H9 (cell line): Measurements from ENCODE around the gene SLC25A25. TPM values are rescaled to one million over a fixed set of nuclear protein-coding genes. Genes with fewer than 3 reads are reported as not detected.

Source experiments
- DNase-seq: peaks from one replicate; pipeline ENCODE4 v3.0.0-alpha.2; 2017
- H2AFZ ChIP-seq: one replicate; pipeline ENCODE4 v1.6.1; 2013; ENCODE audit warnings: mild to moderate bottlenecking, low read length, control low read depth, moderate library complexity
- H2AK5ac ChIP-seq: 2 replicates; pipeline ENCODE4 v1.6.1; 2013; ENCODE audit warnings: low read length, control low read depth, mixed read lengths; ENCODE audit not compliant: insufficient read length
- H2BK120ac ChIP-seq: one replicate; pipeline ENCODE4 v1.6.1; 2013; ENCODE audit warnings: low read depth, mild to moderate bottlenecking, low read length, control low read depth, inconsistent platforms; ENCODE audit not compliant: poor library complexity, severe bottlenecking
- H2BK12ac ChIP-seq: 2 replicates; pipeline ENCODE4 v1.6.1; 2013; ENCODE audit warnings: low read length, control low read depth, mixed read lengths, low read depth; ENCODE audit not compliant: insufficient read length
- H2BK15ac ChIP-seq: 2 replicates; pipeline ENCODE4 v1.6.1; 2013; ENCODE audit warnings: low read depth, low read length, control low read depth
- H2BK20ac ChIP-seq: one replicate; pipeline ENCODE4 v1.6.1; 2013; ENCODE audit warnings: low read depth, mild to moderate bottlenecking, low read length, control low read depth, inconsistent platforms; ENCODE audit not compliant: poor library complexity, severe bottlenecking
- H2BK5ac ChIP-seq: 2 replicates; pipeline ENCODE4 v1.6.1; 2013; ENCODE audit warnings: low read length, control low read depth, mixed read lengths; ENCODE audit not compliant: insufficient read length
- H3K14ac ChIP-seq: 2 replicates; pipeline ENCODE4 v1.6.1; 2013; ENCODE audit warnings: low read length, control low read depth; ENCODE audit not compliant: insufficient read depth
- H3K18ac ChIP-seq: 2 replicates; pipeline ENCODE4 v1.6.1; 2013; ENCODE audit warnings: low read depth, mild to moderate bottlenecking, mixed read lengths, low read length, control low read depth; ENCODE audit not compliant: insufficient read length
- H3K23ac ChIP-seq: 2 replicates; pipeline ENCODE4 v1.6.1; 2013; ENCODE audit warnings: low read length, control low read depth, mixed read lengths, low read depth; ENCODE audit not compliant: insufficient read length
- H3K23me2 ChIP-seq: 2 replicates; pipeline ENCODE4 v1.6.1; 2013; ENCODE audit warnings: low read depth, mild to moderate bottlenecking, mixed read lengths, low read length, control low read depth; ENCODE audit not compliant: insufficient read length, poor library complexity, severe bottlenecking
- H3K27ac ChIP-seq: 2 replicates; pipeline ENCODE4 v1.5.1; 2013; ENCODE audit warnings: low read length, control low read depth, mixed read lengths, low read depth; ENCODE audit not compliant: insufficient read length
- H3K27me3 ChIP-seq: 2 replicates; pipeline ENCODE4 v1.6.1; 2013; ENCODE audit warnings: low read length, control low read depth, inconsistent platforms; ENCODE audit not compliant: insufficient read depth
- H3K4ac ChIP-seq: 2 replicates; pipeline ENCODE4 v1.6.1; 2013; ENCODE audit warnings: low read depth, mild to moderate bottlenecking, control low read depth, inconsistent platforms, low read length, moderate library complexity
- H3K4me1 ChIP-seq: 2 replicates; pipeline ENCODE4 v1.6.1; 2013; ENCODE audit warnings: low read length, control low read depth, inconsistent platforms; ENCODE audit not compliant: insufficient read depth
- H3K4me2 ChIP-seq: 2 replicates; pipeline ENCODE4 v1.6.1; 2013; ENCODE audit warnings: low read length, control low read depth, mixed read lengths; ENCODE audit not compliant: insufficient read length, insufficient read depth
- H3K56ac ChIP-seq: 2 replicates; pipeline ENCODE4 v1.6.1; 2013; ENCODE audit warnings: low read depth, mild to moderate bottlenecking, mixed read lengths, low read length, control low read depth; ENCODE audit not compliant: insufficient read length
- H3K79me1 ChIP-seq: 2 replicates; pipeline ENCODE4 v1.6.1; 2013; ENCODE audit warnings: low read depth, mild to moderate bottlenecking, moderate library complexity, low read length, control low read depth, inconsistent platforms; ENCODE audit not compliant: insufficient read depth, poor library complexity, severe bottlenecking
- H3K79me2 ChIP-seq: 2 replicates; pipeline ENCODE4 v1.6.1; 2013; ENCODE audit warnings: low read length, control low read depth, inconsistent platforms; ENCODE audit not compliant: insufficient read depth
- H3K9ac ChIP-seq: 2 replicates; pipeline ENCODE4 v1.6.1; 2013; ENCODE audit warnings: low read length, control low read depth, mixed read lengths; ENCODE audit not compliant: insufficient read length; ENCODE audit errors: extremely low read depth
- H3K9me3 ChIP-seq: one replicate; pipeline ENCODE4 v1.6.1; 2013; ENCODE audit warnings: low read depth, low read length, inconsistent platforms; ENCODE audit not compliant: control insufficient read depth
- H3T11ph ChIP-seq: one replicate; pipeline ENCODE4 v1.6.1; 2013; ENCODE audit warnings: mild to moderate bottlenecking, low read length, control low read depth, inconsistent platforms
- H4K20me1 ChIP-seq: one replicate; pipeline ENCODE4 v1.6.1; 2013; ENCODE audit not compliant: control insufficient read depth, insufficient read length, insufficient read depth
- H4K5ac ChIP-seq: 2 replicates; pipeline ENCODE4 v1.6.1; 2013; ENCODE audit warnings: low read depth, mild to moderate bottlenecking, mixed read lengths, low read length, control low read depth; ENCODE audit not compliant: insufficient read length
- H4K8ac ChIP-seq: replicated peaks from 2 replicates; pipeline ENCODE4 v1.6.1; 2013; ENCODE audit warnings: low read length, control low read depth, mixed read lengths, low read depth; ENCODE audit not compliant: insufficient read length
- H4K91ac ChIP-seq: 2 replicates; pipeline ENCODE4 v1.6.1; 2013; ENCODE audit warnings: low read depth, mild to moderate bottlenecking, moderate library complexity, mixed read lengths, low read length, control low read depth; ENCODE audit not compliant: insufficient read length
- H3K27ac Mint-ChIP-seq, 3 experiments: 2 replicates in 2 of 3; 3 replicates in 1 of 3; pipeline ENCODE4 v1.8.0; 2020 to 2021; ENCODE audit warnings: mixed read lengths in 3 of 3, mild to moderate bottlenecking in 1 of 3, moderate library complexity in 1 of 3
- H3K27me3 Mint-ChIP-seq: 2 replicates; pipeline ENCODE4 v1.8.0; 2021; ENCODE audit warnings: low read depth, mild to moderate bottlenecking, moderate library complexity, mixed read lengths
- H3K36me3 Mint-ChIP-seq, 3 experiments: 2 replicates in 2 of 3; 3 replicates in 1 of 3; pipeline ENCODE4 v1.8.0; 2020 to 2021; ENCODE audit warnings: low read depth in 3 of 3, mixed read lengths in 3 of 3; ENCODE audit not compliant: insufficient read depth in 1 of 3
- H3K4me1 Mint-ChIP-seq, 2 experiments: 2 replicates each; pipeline ENCODE4 v1.8.0; 2020; ENCODE audit warnings: mixed read lengths in 2 of 2
- H3K4me3 Mint-ChIP-seq, 2 experiments: 2 replicates in 1 of 2; 3 replicates in 1 of 2; pipeline ENCODE4 v1.8.0; 2020 to 2021; ENCODE audit warnings: mild to moderate bottlenecking in 2 of 2, mixed read lengths in 2 of 2, moderate library complexity in 1 of 2
- H3K9me3 Mint-ChIP-seq, 2 experiments: 2 replicates in 1 of 2; 3 replicates in 1 of 2; pipeline ENCODE4 v1.8.0; 2020; ENCODE audit warnings: mild to moderate bottlenecking in 2 of 2, mixed read lengths in 2 of 2, moderate library complexity in 1 of 2
- WGBS: extraction: QIAGEN DNeasy Blood & Tissue Kit; methylation state at CpG from one replicate; pipeline ENCODE4 v1.1.7; 2013; ENCODE audit warnings: missing lambda C conversion rate, low lambda C conversion rate, mixed read lengths; ENCODE audit not compliant: insufficient read length; ENCODE audit errors: extremely low coverage; 5-methylcytosine and 5-hydroxymethylcytosine counted together
- total RNA-seq: library from RNA; stranded (reverse); gene quantifications from 2 replicates; pipeline ENCODE4 v1.2.1, GENCODE V29; 2021
- TF ChIP-seq, protein P1 (sequence below): fragments of 200-600 bp; sonication (generic); conservative IDR thresholded peaks from 3 replicates; pipeline ENCODE4 v1.8.0; 2021; ENCODE audit warnings: antibody characterized with exemption, mild to moderate bottlenecking

The SLC25A25 gene
- total RNA-seq, 1 experiment from 2014 or later: 16.9 TPM

DNA sequence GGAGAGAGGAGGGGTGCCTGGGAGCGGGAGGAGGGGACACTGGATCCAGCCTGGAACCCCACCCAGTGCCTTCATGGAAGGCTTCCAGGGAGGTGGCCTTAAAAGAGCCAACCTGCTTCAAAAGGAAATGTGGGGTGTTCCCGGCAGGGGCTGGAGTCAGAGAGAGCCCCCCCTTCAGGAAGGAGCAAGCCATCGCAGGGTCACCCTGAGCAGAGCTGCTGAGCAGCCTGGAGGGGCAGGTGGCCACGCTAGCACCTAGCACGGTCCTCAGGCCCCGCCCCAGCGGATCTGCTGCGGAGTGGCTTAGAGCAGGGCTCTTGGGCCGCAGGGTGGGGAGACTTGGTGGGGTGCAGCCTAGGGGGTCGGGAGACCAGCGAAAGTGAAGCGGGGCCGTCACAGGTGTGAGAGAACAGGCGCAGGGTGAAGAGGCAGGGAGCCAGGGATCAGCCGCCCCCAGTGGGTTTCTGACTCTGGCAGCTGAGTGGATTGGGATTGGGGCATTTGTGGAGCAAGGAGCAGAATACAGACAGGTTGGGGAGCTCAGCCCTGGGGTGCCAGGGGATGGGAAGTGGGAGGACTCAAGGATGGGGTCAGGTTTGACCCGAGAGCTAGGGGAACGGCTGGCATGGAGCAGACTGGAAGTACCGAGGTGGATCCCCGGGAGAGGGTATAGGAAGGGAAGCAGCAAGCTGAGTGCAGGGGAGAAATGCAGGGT, 82.7 kb downstream of the SLC25A25 start:
- H4K20me1 ChIP-seq: no peaks in the 10 kb centered on the region
- H2BK20ac ChIP-seq: no peak overlapping the region
- no peaks in the 10 kb centered on the region for H3K9me3 ChIP-seq
- peak overlapping the region in 1 of 3 experiments; percentile 73; a peak in 2 of 7 replicates for H3K27ac Mint-ChIP-seq
- H3K4me1 ChIP-seq: no peaks in the 10 kb centered on the region
- no peak overlapping the region for H2BK120ac ChIP-seq
- H3K79me2 ChIP-seq: no peaks in the 10 kb centered on the region
- no peak overlapping the region for H4K8ac ChIP-seq
- H4K91ac ChIP-seq: no peak overlapping the region
- H3K14ac ChIP-seq: no peak overlapping the region
- H2BK15ac ChIP-seq: no peak overlapping the region
- H2BK12ac ChIP-seq: no peak overlapping the region
- peaks cover 10% of the 10 kb centered on the region for H3K27me3 Mint-ChIP-seq
- no peaks in the 10 kb centered on the region for H3K79me1 ChIP-seq
- H3K9ac ChIP-seq: no peak overlapping the region
- H3K9me3 Mint-ChIP-seq: no peaks in the 10 kb centered on the region
- H3K4me3 Mint-ChIP-seq: no peak overlapping the region; a peak in 3 of 5 replicates
- H3K23me2 ChIP-seq: no peaks in the 10 kb centered on the region
- H3K23ac ChIP-seq: no peak overlapping the region
- peaks cover 8 to 15% of the 10 kb centered on the region in 2 experiments for H3K4me1 Mint-ChIP-seq
- no peak overlapping the region for H2AK5ac ChIP-seq
- peak; percentile 87 for DNase-seq
- H3K4ac ChIP-seq: no peak overlapping the region
- WGBS: no CpG with 5 or more reads among the region's 19 CpGs
- H3K4me2 ChIP-seq: no peak overlapping the region
- no peak overlapping the region for H3K27ac ChIP-seq
- H3K56ac ChIP-seq: no peak overlapping the region
- H3K27me3 ChIP-seq: no peaks in the 10 kb centered on the region
- TF ChIP-seq, protein P1, sequence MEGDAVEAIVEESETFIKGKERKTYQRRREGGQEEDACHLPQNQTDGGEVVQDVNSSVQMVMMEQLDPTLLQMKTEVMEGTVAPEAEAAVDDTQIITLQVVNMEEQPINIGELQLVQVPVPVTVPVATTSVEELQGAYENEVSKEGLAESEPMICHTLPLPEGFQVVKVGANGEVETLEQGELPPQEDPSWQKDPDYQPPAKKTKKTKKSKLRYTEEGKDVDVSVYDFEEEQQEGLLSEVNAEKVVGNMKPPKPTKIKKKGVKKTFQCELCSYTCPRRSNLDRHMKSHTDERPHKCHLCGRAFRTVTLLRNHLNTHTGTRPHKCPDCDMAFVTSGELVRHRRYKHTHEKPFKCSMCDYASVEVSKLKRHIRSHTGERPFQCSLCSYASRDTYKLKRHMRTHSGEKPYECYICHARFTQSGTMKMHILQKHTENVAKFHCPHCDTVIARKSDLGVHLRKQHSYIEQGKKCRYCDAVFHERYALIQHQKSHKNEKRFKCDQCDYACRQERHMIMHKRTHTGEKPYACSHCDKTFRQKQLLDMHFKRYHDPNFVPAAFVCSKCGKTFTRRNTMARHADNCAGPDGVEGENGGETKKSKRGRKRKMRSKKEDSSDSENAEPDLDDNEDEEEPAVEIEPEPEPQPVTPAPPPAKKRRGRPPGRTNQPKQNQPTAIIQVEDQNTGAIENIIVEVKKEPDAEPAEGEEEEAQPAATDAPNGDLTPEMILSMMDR: peak; percentile 80
- H3K36me3 Mint-ChIP-seq: no peaks in the 10 kb centered on the region
- H3T11ph ChIP-seq: no peak overlapping the region
- H2BK5ac ChIP-seq: no peak overlapping the region
- H4K5ac ChIP-seq: no peak overlapping the region
- no peak overlapping the region for H2AFZ ChIP-seq
- H3K18ac ChIP-seq: no peak overlapping the region
